T-helper 9 cell (primary cell): ENCODE measurements around the gene VSTM1.

Experiments
- DNase-seq: peaks from one replicate; pipeline ENCODE4 v3.0.0-alpha.2; 2020

Gene VSTM1

GRCh38 chr19:54010474-54010873 is 53.2 kb downstream of the VSTM1 start:
- no peak for DNase-seq

GRCh38 chr19:54009440-54009839 is 54.3 kb downstream of the VSTM1 start:
- DNase-seq: no peak

- DNase-seq: no peak
These were observed 61.0 kb downstream of the VSTM1 start for GRCh38 chr19:54002495-54003315.

- no peak for DNase-seq
These were observed 62.2 kb downstream of the VSTM1 start for GRCh38 chr19:54001496-54001895.

GRCh38 chr19:53999694-54000093 is 64.0 kb downstream of the VSTM1 start:
- DNase-seq: no peak

- DNase-seq: no peak
These were observed 65.5 kb downstream of the VSTM1 start for GRCh38 chr19:53998223-53998622.

- no peak for DNase-seq
These were observed 68.9 kb downstream of the VSTM1 start for GRCh38 chr19:53994811-53995210.

GRCh38 chr19:53993448-53993847 is 70.2 kb downstream of the VSTM1 start:
- no peak for DNase-seq

- no peak for DNase-seq
These were observed 70.9 kb downstream of the VSTM1 start for GRCh38 chr19:53992815-53993214.

- no peak for DNase-seq
These were observed 71.5 kb downstream of the VSTM1 start for GRCh38 chr19:53992211-53992610.

- no peak for DNase-seq
These were observed 72.2 kb downstream of the VSTM1 start, which contains the start of gene CACNG6 for GRCh38 chr19:53991224-53992113. TSS of gene CACNG6 (plus strand) at chr19:53991637. CDS start at chr19:53992878, 1,241 bp downstream.
